Measurements from ENCODE around the gene NCOA7.
"Not testable (repeated sequence)": the region's sequence is repeated elsewhere in the genome, so short reads cannot be mapped to it uniquely, and the experiment has no call there.

NCOA7 gene

DNA sequence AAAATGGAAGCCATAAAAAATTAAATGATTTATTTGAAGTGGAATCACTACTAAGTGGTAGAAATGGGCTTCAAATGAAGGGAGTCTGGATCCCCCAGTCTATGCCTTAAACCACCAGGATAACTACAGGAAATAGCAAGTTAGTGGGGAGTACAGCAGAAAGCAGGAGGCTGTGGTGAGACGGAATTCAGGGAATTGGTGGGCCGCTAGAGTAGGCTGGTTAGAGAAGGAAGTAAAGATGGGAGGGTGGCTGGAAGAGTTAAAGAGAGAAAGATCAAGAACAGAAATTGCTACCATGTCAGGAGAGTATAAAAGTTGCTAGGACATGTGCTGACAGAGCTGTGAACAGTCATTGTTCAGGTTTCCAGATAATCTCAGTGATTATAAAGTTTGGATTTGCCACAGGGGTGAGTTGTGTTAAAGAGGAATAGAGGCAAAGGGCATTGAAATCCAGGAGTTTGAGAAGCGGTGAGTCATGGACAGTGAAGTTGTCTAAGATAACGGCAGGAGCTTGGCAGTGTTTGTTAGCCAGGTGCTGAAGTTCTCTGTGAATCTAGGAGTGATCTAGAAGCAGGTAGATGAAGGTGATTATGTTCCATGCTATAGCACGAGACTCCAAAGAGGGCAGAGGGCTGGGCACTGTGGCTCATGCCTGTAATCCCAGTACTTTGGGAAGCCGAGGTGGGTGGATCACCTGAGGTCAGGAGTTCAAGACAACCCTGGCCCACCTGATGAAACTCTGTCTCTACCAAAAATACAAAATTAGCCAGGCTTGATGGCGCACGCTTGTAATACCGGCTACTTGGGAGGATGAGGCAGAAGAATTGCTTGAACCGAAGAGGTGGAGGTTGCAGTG lies 152.1 kb downstream of the NCOA7 start:
- no peak for TF ChIP-seq ZNF274 (IDR thresholded peaks at IDR 0.05; ENCODE audit: low read depth, low read length)
- H3K4me3 ChIP-seq (ENCODE audit: low read length): no peak overlapping the region

DNA sequence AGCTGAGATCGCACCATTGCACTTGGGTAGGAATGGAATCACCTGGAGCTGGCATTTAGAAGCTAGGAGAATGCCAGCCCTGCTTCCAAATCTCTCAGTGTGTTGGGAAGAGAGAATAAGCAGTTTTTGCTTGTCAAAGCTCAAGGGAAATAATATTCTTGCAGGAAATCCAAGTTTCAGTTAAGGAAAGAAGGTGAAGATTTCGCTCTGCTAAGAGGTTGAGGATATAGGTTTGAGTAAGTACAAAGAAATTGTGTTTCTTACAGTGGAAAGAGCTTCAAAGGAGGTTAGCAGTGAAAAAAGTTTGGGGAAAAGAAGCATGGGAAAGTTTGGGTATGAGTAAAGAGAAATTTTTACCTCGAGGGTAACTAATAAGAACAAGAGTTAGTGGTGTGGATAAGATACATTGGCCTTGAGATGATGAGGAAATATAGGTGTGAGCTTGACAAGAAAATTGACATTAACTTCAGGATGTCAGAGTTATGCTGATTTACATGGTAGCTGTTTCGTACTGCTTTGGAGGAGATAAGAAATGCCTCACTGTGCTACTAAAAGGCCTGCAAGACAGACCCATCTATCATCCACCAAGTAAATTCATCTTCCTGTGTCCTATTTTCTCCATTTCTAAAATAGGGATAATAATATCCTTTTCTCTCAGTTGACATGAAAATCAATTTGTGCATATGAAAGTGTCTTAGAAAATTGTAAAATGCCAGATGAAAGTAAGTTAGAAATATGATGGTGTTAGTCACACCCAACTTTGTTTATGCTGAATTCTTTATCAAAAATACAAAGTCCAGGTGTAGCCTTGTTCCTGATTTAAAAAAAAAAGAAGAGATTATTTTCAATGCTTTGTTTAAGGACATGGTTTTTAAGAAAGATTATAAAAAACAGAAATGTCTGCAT lies 153.0 kb downstream of the NCOA7 start:
- TF ChIP-seq ZNF274 (IDR thresholded peaks at IDR 0.05; ENCODE audit: low read depth, low read length): no peak
- H3K4me3 ChIP-seq (ENCODE audit: low read length): no peak overlapping the region

DNA sequence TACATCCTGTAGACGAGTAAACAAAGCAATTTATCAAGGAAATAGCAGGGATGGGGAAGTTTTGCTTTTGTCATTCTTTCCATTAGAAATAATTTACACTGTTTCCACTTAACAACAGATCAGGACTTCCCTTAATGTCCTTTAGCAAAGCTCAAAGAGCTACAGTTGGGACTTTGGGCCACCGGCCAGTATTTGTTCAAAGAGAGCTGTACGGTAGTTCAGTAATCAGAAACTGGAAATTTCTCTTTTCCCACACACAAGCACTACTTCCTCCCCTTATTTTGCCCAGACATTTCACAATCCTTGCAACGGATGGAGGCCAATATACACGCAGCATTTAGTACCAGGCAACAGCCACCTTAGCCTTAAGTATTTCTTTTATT lies 153.7 kb downstream of the NCOA7 start:
- H3K4me3 ChIP-seq (ENCODE audit: low read length): no peak overlapping the region
- TF ChIP-seq ZNF274 (IDR thresholded peaks at IDR 0.05; ENCODE audit: low read depth, low read length): no peak

DNA sequence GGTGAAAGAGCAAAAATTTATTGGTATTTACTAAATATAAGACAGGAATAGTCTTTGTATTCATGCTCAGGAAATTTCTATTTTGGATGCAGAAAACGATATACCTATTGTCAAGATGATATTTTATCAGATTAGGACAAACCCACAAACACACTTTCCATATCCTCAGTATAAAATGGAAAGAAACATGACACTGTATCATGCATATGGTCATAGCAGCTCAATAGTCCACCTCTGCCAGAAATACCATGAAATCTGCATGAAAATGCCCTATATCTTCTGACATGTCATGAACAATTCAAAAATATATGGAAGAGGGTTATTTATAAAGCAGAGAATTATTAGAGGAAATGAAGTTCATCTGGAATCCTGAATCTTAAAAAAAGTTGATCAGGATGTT lies 154.1 kb downstream of the NCOA7 start:
- H3K4me3 ChIP-seq (ENCODE audit: low read length): no peak overlapping the region
- no peak for TF ChIP-seq ZNF274 (IDR thresholded peaks at IDR 0.05; ENCODE audit: low read depth, low read length)

DNA sequence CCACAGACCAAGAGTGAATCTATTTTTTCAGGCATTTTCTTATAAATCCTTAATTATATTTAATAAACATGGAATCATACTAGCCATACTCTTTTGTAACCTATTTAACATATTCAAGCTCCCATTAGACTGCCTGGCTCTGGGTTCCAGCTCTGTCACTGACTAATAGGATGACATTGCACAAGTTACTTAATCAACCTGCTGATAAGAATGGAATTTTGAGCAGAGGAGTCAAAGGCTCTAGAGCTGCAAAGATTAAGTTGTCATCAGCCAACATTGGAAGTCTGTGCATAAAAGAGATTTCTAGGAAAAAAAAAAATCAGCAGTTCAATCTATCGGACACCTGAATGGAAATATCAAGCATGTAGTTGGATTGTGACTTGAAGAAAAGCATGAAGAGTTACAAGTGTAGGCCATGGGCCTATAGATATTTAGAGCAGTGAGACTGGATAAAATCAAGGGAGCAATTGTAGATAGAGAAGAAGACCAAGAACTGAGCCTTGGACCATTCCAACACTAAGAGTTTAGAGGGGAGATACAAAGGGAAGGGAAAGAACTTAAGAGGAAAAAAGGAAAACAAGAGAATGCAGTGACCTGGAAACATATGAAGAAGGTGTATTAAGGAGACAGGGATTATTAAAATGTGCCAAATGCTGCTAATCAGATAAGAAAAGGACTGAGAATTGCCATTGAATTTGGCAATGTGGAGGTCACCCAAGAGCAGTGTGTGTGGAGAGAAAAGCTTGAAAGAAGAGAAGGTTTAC lies 154.8 kb downstream of the NCOA7 start:
- no peak overlapping the region for H3K4me3 ChIP-seq (ENCODE audit: low read length)
- TF ChIP-seq ZNF274 (IDR thresholded peaks at IDR 0.05; ENCODE audit: low read depth, low read length): no peak

DNA sequence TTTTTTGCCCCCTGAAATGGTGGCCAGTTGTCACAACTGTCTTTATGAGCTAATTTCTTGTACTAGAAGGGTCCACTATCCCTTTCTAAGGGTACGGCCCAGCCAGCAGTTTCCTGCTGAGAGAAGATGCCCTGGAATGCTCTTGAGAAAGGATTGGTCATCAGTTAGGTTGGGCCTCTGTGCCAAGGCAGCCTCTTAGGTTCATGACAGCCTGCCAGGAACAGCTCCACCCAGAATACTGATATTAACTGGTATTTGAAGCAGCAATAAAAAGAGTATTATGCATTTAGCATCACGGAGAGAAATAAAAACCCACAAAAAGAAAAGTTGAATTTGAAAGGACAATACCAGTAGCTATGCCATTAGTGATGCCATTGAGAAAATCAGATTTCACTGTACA lies 156.9 kb downstream of the NCOA7 start:
- no peak for TF ChIP-seq ZNF274 (IDR thresholded peaks at IDR 0.05; ENCODE audit: low read depth, low read length)
- no peak overlapping the region for H3K4me3 ChIP-seq (ENCODE audit: low read length)

DNA sequence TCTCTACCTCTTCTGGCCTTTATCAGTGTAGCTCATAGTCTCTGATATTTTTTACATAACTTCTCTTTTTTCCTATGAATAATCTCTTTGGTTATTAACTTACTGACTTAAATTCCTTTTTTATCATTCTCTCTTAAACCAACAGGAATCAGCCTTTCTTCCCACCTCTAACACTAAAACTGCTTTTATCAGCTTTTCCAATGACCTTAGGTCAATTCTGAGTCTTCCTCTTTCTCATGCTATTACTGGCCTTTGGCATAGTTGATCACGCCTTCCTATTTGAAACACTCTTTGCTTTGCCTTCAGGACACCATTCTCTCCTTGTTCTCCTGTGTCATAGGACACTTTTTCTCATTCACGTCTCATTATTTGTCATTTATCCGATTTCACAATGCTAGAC lies 157.7 kb downstream of the NCOA7 start:
- H3K4me3 ChIP-seq (ENCODE audit: low read length): no peak overlapping the region

DNA sequence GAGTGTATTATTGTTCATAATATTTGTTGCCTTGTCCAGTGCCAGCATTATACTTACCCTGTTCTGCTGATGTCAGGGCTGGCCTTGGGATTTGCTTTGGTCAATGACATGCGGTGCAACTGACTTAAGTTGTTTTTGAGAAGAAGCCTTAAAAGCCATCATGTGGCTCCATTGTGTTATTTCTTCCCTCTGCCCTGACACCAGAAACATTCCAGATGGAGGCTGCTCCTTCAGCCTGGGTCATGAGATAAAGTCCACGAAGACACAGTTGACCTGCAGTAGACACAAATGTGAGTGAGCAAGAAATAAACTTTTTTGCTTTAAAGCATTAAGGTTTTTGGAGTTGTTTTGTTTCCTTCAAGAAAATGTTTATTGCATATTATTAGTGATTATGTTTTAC lies 158.3 kb downstream of the NCOA7 start:
- TF ChIP-seq ZNF274 (IDR thresholded peaks at IDR 0.05; ENCODE audit: low read depth, low read length): no peak
- no peak overlapping the region for H3K4me3 ChIP-seq (ENCODE audit: low read length)

More for the DNA sequence above, 157.7 kb downstream of the NCOA7 start:
- TF ChIP-seq ZNF274 (IDR thresholded peaks at IDR 0.05; ENCODE audit: low read depth, low read length): no peak

DNA sequence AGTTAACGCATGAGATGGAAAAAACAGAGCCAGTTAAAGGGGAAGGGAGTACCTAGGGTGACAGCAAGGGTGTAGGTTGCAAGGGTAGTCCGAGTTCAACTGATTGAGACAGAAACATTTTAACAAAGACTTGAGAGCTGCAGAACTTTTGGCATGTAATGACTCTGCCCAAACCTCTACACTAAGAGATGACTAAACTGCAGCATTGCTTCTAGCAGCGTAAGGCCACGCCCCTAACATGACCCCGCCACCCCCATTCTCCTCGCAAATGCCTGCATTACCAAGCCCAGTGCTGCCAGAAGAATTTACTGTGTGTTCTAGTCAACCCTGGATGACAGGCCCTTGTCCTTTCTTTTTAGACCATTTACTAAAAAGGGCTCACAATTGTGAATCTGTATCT lies 159.5 kb downstream of the NCOA7 start:
- TF ChIP-seq ZNF274 (IDR thresholded peaks at IDR 0.05; ENCODE audit: low read depth, low read length): no peak
- no peak overlapping the region for H3K4me3 ChIP-seq (ENCODE audit: low read length)

DNA sequence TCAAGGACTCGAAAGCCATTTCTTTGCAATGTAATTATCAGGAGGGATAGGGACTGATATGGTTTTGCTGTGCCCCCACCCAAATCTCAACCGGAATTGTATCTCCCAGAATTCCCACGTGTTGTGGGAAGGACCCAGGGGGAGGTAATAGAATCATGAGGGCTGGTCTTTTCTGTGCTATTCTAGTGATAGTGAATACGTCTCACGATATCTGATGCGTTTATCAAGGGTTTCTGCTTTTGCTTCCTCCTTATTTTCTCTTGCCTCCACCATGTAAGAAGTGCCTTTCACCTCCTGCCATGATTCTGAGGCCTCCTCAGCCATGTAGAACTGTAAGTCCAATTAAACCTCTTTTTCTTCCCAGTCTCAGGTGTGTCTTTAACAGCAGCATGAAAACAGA lies 160.0 kb downstream of the NCOA7 start:
- not testable (repeated sequence) for H3K4me3 ChIP-seq (ENCODE audit: low read length)

DNA sequence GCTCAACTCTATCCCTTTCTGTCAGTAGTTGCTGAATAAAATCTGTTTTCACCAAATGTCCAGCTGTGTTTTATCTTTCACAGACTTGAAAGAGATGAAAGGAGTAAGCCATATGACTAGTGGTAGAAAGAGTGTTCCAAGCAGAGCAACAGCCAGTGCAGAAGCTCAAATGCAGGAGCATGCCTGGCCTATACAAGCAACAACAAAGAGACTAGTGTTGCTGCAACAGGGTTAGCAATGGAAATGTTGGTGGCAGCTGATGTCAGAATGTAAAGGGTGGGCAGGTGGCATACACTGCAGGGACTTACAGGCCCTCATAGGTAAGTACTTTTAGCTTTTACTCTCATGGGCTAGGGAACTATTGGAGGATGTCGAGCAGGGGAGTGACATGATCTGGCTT lies 160.6 kb downstream of the NCOA7 start:
- H3K4me3 ChIP-seq (ENCODE audit: low read length): no peak overlapping the region
- no peak for TF ChIP-seq ZNF274 (IDR thresholded peaks at IDR 0.05; ENCODE audit: low read depth, low read length)

DNA sequence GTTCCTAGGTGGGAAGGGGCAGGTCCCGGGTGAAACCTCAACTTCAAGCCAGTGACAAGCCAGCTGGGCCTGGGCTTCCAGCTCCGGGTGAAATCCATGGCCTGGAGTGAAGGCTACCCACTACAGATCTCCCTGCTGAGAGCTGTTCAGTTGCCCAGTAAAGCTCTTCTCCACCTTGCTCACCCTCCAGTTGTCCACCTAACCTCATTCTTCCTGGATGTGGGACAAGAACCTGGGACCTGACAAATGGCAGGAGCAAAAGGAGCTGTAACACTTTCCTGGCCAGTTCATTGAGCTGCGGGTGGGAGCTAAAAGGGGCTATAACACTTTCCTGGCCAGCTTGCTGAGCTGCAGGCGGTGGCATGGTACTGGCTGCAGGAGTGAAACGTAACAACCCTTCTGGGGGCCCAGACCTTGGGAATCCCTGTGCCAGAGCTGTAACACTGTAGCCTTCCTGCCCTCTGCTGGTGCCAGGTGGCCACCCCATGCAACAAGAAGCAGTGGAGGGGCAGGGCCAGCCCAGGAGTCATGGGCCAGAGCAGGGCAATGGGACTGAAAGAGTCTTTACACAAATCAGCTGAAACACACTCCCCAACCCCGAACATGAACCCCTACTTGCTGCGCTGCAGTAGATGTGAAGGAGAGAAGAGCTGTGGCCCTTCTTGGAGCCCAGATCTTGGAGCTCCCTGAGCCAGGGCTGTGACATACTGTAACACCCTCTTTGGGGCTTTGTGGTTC lies 162.2 kb downstream of the NCOA7 start:
- H3K4me3 ChIP-seq (ENCODE audit: low read length): no peak overlapping the region
- TF ChIP-seq ZNF274 (IDR thresholded peaks at IDR 0.05; ENCODE audit: low read depth, low read length): no peak

DNA sequence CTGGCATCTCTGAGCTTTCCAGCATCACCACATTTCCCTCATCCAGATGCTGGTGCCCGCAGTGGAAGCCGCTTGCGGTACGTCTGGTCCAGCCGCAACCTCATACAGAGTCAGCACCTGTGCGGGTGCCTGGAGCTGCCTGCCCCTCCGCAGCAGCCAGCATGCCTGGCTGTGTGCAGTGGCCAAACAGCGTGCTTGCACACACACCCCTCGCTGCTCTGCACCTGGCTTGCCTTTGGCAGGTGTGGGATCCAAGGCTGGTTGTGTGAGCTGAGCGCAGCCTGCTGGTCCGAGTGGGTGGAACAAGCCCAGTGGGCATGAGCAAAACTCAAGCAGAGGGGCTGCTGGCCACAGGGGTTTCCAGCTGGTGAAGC lies 162.7 kb downstream of the NCOA7 start:
- no peak overlapping the region for H3K4me3 ChIP-seq (ENCODE audit: low read length)
- no peak for TF ChIP-seq ZNF274 (IDR thresholded peaks at IDR 0.05; ENCODE audit: low read depth, low read length)

All from GM08714 (cell line).